Kidney epithelial cell (primary cell): ENCODE results near the gene CIB1. TPM values are rescaled to one million over a fixed set of nuclear protein-coding genes. Genes with fewer than 3 reads are reported as not detected.

Experiments used
- DNase-seq: peaks from one replicate; pipeline ENCODE4 v3.0.0-alpha.2; 2010; ENCODE audit warnings: low read depth
- H3K27me3 ChIP-seq: 2 replicates; pipeline ENCODE4 v1.6.0; 2011; ENCODE audit warnings: low read length; ENCODE audit not compliant: control insufficient read depth, insufficient read depth
- H3K36me3 ChIP-seq: 2 replicates; pipeline ENCODE4 v1.5.1; 2011; ENCODE audit warnings: low read length; ENCODE audit not compliant: control insufficient read depth, insufficient read depth
- H3K4me3 ChIP-seq: 2 replicates; pipeline ENCODE4 v1.5.1; 2011; ENCODE audit warnings: low read depth, mild to moderate bottlenecking, control low read depth, low read length
- CTCF ChIP-seq: IDR thresholded peaks from 2 replicates; pipeline ENCODE4 v1.5.1; 2011; ENCODE audit warnings: mild to moderate bottlenecking, moderate library complexity, low read length, control low read depth, inconsistent platforms; ENCODE audit not compliant: insufficient read depth, poor library complexity, severe bottlenecking
- total RNA-seq: library from RNA; depleted of rRNA; stranded (reverse); fragments of >200 nt; gene quantifications from 2 replicates; pipeline ENCODE4 v1.2.3, GENCODE V29; 2015

Gene CIB1
- total RNA-seq, 1 donor from 2014 or later, result 33.6 TPM

GRCh38 chr15:90232196-90232595, 1.5 kb downstream of the CIB1 start:
- Histone ChIP-seq H3K27me3 (no peaks in the 10 kb centered on the region), H3K36me3 (peaks cover 4% of the 10 kb centered on the region), H3K4me3 (peak overlapping the region; percentile 75)
- no peak for TF ChIP-seq CTCF
- no peak for DNase-seq

- no peak overlapping the region for H3K4me3 ChIP-seq
- H3K27me3 ChIP-seq, result no peaks in the 10 kb centered on the region
- DNase-seq, result no peak
- TF ChIP-seq CTCF, result no peak
- peaks cover 4% of the 10 kb centered on the region for H3K36me3 ChIP-seq
These were observed 2.4 kb downstream of the CIB1 start for GRCh38 chr15:90231028-90232017.

GRCh38 chr15:90230610-90231009, 3.1 kb downstream of the CIB1 start:
- Histone ChIP-seq H3K4me3 (no peak overlapping the region), H3K36me3 (peaks cover 5% of the 10 kb centered on the region), H3K27me3 (no peaks in the 10 kb centered on the region)
- no peak for DNase-seq
- TF ChIP-seq CTCF, result no peak

GRCh38 chr15:90230071-90230494, 3.7 kb downstream of the CIB1 start:
- DNase-seq, result no peak
- H3K27me3 ChIP-seq, result no peaks in the 10 kb centered on the region
- H3K4me3 ChIP-seq, result no peak overlapping the region
- TF ChIP-seq CTCF, result no peak
- peaks cover 6% of the 10 kb centered on the region for H3K36me3 ChIP-seq

- H3K36me3 ChIP-seq, result peaks cover 6% of the 10 kb centered on the region
- no peaks in the 10 kb centered on the region for H3K27me3 ChIP-seq
- no peak for TF ChIP-seq CTCF
- DNase-seq, result no peak
- H3K4me3 ChIP-seq, result no peak overlapping the region
These were observed 4.8 kb downstream of the CIB1 start for GRCh38 chr15:90228960-90229359.
